T-helper 9 cell (primary cell): Measurements from ENCODE around the gene HDAC6.
"Not testable (repeated sequence)": the region's sequence is repeated elsewhere in the genome, so short reads cannot be mapped to it uniquely, and the experiment has no call there.

ENCODE experiments used
- DNase-seq: peaks from one replicate; pipeline ENCODE4 v3.0.0-alpha.2; 2020

The HDAC6 gene

DNA sequence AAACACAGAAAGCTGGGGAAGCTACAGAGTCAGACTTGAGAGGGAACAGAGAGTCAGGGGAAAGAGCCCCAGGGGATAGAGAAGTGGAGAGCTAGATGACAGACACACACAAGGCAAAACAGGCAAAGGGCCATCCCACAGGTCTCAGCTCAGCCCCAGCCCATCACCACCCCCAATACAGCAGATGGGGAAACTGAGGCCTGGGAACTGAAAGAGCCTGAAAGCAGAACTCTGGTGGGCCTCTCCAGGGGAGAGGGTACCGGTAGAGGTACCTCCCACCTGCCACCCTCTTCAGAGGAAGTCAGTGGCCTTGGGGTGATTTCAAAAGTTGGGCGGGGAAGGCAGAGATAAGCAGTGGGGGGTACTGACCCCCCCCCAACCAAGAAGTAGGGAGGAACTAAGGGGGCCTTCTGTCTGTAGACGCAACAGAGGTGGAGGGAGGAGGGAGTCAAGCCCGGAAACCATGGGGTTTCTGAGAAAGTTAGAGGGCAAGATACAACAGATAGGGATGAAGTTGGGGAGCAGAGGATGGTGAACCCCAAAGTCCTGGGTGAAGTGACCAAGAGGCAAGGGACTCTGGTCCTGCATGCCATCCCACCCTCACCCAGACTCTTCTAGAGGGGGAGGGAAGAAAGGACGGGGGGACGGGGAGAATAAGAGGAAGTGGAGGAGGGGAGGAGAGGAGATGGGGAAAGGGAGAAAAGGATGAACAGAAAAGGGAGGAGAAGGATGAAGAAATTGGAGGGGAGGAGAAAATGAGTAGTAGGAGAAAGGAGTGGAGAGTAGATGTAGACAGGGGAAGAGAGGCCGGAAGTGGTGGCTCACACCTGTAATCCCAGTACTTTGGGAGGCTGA is 12.3 kb upstream of the HDAC6 start:
- DNase-seq, result no peak

DNA sequence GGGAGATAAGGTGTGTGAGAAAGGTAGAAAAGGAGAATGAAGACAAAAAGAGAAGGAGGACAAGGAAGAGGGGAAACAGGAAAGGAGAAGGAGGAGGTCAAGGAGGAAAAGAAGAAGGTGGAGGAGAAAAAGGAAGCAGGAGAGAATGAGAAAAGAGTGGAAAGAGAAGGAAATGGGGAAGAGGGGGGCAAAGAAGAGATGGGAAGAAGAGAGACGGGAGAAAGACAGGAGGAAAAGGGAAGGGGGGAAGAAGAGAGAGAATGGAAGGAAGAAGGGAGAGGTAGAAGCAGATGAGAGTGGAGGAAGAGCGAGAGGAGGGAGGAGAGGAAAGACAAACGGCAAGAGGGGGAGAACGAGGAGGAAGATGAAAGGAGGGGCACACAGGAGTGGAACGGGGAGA is 11.4 kb upstream of the HDAC6 start:
- DNase-seq, result no peak

DNA sequence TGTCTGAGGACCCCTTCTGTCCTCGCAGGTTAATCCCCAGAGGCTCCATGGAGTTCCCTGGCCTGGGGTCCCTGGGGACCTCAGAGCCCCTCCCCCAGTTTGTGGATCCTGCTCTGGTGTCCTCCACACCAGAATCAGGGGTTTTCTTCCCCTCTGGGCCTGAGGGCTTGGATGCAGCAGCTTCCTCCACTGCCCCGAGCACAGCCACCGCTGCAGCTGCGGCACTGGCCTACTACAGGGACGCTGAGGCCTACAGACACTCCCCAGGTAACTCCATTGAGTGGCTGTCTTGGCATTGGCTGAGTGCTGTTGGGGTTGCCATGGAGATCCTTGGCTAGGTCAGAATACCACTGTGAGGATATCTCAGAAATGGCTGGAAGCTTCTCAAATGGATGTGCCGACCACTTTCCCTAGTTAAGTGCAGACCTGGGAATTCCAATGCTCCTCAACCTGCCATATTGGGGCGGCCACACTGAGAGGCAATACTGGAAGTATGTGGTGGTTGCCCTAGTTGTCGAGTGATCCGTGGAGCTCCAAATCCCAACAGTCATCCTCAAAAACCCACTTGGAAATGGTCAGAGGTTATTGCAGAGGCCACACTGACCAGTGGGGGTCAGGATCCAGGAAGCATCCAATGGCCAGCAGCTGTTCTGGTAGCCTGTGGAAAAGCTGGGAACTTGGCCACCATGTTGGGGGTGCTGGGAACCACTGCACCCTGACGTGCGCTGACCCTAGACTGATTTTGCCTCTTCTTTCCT is 10.6 kb upstream of the HDAC6 start:
- no peak for DNase-seq

DNA sequence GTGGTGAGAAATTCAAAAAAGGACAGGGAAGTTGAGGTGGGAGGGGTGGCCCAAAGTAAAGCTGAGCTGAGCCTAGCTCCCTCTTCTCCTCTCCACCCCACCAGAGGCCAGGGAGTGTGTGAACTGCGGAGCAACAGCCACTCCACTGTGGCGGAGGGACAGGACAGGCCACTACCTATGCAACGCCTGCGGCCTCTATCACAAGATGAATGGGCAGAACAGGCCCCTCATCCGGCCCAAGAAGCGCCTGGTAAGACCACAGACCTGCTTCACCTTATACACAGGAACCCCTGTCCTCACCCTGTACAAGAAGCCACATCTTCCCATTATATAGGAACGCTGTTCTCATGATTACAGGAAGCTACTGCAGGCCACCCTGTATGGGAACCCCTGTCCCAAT is 9.6 kb upstream of the HDAC6 start:
- DNase-seq, result no peak

DNA sequence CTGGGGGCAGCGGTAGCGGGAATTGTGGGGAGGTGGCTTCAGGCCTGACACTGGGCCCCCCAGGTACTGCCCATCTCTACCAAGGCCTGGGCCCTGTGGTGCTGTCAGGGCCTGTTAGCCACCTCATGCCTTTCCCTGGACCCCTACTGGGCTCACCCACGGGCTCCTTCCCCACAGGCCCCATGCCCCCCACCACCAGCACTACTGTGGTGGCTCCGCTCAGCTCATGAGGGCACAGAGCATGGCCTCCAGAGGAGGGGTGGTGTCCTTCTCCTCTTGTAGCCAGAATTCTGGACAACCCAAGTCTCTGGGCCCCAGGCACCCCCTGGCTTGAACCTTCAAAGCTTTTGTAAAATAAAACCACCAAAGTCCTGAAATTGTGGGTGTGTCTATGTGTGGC is 7.9 kb upstream of the HDAC6 start:
- no peak for DNase-seq

DNA sequence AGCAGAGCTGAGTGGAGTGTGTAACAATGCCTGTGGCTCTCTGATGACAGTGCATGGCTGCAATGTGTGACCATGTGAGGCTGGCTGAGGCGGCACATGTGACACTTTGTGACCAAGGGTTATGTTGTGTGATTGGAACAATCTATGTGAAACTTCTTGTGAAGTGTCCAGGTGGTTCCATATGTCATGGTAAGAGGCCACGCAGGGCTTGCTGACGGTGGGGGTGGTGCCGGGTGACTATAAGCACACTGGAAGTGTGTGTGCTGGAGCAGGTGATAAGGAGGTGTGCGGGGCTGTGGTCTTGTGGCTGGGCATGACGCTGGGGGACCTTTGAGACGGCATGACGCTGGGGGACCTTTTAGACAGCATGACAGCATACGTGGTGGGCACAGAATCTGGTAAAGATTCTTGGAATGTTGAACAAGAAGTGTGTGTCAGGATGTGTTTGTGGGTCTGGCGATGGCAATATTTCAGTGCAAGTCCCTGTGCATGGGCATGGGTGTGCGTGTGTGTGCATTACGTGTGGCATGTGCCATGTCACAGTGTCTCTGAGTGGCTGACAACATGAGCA is 7.4 kb upstream of the HDAC6 start:
- no peak for DNase-seq

DNA sequence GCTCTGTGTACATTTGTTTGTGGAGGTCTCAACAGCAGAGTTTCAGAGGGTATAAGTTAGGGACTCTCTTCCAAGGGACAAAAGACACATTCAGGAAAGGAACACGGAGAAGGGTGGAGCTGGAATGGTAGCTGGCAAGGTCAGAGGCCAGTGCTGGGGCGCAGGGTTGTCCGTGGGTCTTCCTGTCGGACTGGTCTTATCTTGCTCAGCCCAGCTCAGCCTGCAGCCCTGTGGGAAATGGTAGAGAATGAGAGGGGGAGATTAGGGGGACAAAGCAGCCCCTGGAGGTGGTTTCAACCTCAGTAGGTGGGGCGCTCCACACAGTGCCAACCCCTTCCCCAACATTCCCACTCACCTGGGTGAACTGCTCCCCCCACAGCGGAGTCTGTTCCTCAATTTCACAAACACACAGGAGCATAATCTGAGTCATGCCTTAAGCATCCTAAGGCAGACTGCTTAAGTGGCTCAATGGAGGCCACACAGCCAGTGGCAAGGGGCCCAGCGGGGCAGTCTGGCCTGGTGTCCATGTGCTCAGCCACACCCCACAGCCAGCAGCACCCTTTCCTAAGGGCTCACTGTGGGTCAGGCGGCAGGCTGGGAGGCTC is 6.9 kb upstream of the HDAC6 start:
- no peak for DNase-seq

DNA sequence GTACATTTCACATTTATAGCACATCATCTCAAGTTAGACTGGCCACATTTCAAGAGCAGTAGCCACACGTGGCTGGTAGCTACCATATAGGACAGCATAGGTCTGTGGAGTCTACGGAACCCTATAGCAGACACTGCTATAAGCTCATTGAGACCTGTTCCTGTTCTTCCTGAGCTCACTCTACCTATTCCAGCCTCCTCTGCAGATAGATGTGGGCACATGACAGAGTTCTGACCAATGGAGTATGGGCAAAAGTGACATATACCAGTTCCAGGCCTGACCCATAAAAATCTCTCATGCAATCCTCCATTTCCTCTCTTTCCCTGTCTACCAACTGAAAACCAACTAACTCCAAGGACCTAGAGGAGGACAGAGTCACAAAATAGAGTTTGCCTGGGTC is 3.5 kb upstream of the HDAC6 start:
- no peak for DNase-seq

DNA sequence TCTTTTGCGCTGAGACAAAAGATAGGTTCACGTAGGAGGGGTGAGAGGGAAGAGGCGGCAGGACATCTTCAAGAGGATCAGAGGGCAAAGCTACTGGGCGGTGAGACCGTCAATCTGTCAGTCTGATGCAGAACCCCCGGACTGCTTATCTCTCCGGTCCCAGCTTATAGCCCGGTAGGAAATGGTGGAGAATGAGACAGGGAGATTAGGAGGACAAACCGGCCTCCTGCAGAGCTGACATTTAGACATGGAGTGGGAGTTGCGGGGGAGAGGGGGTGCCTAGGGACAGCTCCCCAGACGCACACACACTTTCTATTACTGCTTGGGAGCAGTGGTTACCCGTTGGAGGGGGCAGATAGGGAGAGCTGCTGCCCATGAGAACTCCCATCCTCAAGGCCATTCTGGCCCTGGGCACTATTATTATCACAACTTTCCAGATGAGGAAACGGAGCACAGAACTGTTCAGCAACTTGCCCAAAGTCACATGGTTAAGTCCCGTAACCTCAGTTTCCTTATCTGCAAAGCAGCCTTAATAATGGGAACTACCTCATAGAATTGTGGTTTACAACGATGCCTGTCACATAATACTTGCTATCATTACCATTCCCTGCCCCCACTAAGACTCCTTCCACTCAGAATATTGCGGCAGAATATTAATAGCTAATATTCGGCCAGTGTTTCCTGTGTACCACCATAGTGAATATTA is 1.1 kb upstream of the HDAC6 start:
- no peak for DNase-seq

DNA sequence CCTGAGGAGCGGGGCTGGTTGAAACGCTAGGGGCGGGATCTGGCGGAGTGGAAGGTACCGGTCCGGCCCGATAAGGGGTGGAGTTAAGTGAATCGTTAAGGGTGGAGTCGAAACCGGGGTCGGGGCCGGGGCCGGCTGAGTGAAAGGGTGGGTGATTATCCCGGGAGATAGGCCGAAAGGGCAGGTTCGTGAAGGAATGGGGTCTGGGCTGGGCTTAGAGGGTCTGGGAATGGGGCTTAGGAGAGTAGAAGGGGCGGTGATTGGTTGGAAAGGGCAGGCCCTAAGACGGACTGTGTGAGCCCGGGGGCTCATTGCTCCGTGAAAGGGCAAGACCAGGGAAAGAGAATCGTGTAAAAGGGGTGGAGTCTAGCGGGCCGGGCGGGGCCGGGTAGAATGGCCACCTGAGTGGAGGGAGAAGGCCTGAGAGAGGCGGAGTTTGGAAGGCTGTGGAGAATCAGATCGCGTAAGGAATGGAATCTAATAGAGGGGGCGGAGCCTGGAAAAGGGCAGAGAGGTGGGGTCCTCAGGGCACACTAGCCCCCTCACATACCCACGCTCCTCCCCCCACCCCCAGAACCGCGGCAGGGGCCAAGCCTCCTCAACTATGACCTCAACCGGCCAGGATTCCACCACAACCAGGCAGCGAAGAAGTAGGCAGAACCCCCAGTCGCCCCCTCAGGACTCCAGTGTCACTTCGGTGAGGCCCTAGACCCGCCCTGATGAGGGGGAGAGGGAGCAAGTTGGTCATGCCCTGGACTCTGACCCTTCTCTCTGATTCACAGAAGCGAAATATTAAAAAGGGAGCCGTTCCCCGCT is 430 bp downstream of the HDAC6 start:
- peak; percentile 36 for DNase-seq

DNA sequence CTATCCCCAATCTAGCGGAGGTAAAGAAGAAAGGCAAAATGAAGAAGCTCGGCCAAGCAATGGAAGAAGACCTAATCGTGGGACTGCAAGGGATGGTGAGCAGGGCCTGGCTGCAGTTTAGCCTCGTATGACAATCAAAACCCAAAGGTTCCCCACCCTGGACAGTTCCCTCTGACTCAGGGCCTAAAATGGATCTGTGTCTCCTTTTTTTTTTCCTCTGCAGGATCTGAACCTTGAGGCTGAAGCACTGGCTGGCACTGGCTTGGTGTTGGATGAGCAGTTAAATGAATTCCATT is 986 bp downstream of the HDAC6 start:
- no peak for DNase-seq

DNA sequence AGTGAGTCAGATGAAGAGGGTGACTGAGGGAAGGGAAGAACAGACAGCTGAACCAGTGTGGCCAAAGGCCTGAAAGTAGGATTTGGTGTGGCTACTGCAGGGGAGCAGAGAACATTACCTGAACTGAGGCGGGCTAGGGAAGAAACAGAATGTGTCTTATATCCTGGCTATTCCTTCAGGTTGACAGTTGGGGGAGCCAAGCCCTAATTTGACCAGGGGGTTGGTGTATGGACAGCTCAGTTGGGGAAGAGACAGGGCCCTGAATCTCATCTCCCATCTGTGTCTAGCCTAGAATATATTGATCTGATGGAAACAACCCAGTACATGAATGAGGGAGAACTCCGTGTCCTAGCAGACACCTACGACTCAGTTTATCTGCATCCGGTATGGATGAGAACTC is 4.2 kb downstream of the HDAC6 start:
- no peak for DNase-seq

DNA sequence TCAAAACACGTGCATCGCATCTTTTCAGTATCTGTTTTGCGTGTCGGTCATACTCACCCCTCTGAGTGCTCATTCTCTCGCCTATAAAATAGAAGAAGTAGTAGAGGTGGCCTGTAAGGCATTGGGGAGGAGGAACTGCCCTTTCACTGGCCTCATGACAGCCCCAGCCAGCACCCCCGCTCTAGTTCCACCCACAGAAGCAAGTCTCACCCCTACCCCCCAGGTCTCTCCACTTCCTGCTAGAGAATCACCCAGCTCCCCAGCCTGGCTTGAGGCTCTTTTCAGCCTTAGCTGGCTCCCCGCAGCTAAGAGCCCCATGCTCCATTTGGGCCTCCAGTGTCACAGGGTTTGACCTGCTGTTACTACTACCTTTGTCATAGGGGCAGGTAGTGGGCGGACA is 11.8 kb downstream of the HDAC6 start:
- DNase-seq, result no peak

DNA sequence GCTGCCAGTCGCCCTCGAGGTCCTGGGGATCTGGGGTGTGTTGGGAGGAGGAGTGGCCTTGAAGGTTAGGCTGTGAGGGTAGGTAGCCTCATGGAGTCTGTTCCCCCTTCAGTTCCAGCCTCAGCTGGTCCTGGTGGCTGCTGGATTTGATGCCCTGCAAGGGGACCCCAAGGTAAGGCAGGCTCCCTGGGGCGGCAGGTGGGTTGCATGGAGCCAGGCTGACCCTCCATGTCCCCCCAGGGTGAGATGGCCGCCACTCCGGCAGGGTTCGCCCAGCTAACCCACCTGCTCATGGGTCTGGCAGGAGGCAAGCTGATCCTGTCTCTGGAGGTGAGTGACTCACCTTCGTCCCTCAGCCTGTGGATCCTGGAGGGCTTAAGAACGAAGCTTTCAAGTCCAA is 12.9 kb downstream of the HDAC6 start:
- no peak for DNase-seq

DNA sequence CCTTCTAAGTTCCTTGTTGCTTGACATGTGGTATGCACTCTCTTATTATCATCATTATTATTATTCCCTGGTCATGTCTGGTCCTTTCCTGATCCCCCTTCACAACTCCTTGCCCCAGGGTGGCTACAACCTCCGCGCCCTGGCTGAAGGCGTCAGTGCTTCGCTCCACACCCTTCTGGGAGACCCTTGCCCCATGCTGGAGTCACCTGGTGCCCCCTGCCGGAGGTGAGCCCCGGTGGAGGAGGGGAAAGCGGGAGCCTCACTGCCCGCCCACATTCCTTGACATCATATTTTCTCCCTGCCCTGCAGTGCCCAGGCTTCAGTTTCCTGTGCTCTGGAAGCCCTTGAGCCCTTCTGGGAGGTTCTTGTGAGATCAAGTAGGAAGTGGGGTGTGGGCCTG is 13.4 kb downstream of the HDAC6 start:
- DNase-seq, result no peak

DNA sequence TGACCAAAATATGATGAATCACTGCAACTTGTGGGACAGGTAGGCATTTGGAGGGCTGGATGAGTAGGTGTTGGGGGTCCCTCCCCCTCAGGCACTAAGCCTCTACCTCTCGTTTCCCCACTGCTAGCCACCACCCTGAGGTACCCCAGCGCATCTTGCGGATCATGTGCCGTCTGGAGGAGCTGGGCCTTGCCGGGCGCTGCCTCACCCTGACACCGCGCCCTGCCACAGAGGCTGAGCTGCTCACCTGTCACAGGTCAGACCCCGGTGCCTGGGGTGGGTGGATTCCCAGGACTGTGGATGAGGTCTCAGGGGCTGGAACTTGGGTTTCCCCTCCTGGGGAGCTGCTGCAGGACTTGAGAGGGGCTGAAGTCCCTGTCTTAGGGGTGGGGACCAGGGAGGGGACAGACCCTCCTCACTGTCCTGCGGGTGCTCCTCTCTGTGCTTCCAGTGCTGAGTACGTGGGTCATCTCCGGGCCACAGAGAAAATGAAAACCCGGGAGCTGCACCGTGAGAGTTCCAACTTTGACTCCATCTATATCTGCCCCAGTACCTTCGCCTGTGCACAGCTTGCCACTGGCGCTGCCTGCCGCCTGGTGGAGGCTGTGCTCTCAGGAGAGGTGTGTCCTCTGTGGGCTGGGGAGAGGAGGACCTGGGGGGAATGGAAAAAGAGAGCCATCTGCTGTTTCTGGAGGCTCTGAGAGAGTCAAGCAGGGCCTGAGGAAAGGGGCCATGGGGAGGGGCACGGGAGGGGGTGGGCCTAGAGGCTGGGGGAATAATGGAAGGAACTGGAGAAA is 14.3 kb downstream of the HDAC6 start:
- no peak for DNase-seq

DNA sequence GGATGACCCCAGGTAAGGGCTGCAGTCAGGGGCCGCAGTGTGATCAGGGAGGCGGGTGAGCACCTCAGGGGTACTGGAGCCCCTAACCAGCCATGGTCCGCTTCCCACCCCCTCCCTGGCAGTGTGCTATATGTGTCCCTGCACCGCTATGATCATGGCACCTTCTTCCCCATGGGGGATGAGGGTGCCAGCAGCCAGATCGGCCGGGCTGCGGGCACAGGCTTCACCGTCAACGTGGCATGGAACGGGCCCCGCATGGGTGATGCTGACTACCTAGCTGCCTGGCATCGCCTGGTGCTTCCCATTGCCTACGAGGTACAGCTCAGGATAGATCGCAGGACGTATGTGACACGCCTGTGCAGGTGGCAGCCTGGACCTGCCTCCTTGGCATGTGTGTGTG is 16.2 kb downstream of the HDAC6 start:
- no peak for DNase-seq

DNA sequence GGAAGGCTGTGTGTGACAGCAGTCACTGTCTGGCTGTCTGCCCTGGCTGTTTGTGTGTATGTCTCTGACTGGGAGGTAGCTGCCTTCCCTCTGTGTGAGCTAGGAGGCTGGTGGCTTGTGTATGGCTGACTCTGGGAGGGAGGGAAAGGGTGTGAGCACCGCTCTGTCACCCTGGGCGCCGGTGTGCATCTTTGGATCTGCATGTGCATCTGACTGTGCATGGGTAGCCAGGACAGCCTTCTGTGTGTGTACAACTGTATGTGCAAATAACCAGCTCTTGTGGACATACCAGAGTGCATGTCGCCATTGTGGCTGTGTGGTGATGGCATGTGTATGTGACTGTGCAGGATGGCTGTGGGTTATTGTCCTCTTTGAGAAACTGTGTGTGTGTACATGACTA is 17.0 kb downstream of the HDAC6 start:
- no peak for DNase-seq

DNA sequence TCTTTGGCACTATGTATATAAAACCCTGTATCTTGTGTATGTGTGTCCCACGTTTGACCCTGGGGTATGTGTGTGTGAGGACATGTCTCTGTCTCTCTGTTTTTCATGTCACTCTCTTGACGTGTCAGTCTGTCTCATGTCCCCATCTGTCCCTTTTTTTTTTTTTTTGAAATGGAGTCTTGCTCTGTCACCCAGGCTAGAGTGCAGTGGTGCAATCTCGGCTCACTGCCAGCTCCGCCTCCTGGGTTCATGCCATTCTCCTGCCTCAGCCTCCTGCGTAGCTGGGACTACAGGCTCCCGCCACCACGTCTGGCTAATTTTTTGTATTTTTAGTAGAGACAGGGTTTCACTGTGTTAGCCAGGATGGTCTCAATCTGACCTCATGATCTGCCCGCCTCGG is 17.5 kb downstream of the HDAC6 start:
- not testable (repeated sequence) for DNase-seq

DNA sequence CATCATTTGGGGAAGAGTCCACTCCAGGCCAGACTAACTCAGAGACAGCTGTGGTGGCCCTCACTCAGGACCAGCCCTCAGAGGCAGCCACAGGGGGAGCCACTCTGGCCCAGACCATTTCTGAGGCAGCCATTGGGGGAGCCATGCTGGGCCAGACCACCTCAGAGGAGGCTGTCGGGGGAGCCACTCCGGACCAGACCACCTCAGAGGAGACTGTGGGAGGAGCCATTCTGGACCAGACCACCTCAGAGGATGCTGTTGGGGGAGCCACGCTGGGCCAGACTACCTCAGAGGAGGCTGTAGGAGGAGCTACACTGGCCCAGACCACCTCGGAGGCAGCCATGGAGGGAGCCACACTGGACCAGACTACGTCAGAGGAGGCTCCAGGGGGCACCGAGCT is 21.2 kb downstream of the HDAC6 start:
- DNase-seq, result no peak

DNA sequence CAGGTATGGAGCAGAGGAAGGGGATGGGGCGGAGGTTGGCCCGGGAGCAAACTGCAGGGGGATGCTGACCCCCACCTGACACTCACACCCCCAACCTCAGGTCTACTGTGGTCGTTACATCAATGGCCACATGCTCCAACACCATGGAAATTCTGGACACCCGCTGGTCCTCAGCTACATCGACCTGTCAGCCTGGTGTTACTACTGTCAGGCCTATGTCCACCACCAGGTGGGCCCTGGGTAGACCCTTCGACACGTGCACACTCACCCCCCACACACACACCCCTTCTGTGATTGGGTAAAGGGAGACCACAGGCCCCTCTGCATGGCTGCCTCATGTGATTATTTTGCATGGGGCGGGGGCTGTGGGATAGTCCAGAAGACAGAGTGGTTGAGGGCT is 22.2 kb downstream of the HDAC6 start:
- no peak for DNase-seq
